ENCODE measurements around the gene SIPA1L3. TPM values are rescaled to one million over a fixed set of nuclear protein-coding genes. Genes with fewer than 3 reads are reported as not detected.

Gene SIPA1L3
- total RNA-seq, 2 experiments from 2014 or later: 15.5 to 17.7 TPM

DNA sequence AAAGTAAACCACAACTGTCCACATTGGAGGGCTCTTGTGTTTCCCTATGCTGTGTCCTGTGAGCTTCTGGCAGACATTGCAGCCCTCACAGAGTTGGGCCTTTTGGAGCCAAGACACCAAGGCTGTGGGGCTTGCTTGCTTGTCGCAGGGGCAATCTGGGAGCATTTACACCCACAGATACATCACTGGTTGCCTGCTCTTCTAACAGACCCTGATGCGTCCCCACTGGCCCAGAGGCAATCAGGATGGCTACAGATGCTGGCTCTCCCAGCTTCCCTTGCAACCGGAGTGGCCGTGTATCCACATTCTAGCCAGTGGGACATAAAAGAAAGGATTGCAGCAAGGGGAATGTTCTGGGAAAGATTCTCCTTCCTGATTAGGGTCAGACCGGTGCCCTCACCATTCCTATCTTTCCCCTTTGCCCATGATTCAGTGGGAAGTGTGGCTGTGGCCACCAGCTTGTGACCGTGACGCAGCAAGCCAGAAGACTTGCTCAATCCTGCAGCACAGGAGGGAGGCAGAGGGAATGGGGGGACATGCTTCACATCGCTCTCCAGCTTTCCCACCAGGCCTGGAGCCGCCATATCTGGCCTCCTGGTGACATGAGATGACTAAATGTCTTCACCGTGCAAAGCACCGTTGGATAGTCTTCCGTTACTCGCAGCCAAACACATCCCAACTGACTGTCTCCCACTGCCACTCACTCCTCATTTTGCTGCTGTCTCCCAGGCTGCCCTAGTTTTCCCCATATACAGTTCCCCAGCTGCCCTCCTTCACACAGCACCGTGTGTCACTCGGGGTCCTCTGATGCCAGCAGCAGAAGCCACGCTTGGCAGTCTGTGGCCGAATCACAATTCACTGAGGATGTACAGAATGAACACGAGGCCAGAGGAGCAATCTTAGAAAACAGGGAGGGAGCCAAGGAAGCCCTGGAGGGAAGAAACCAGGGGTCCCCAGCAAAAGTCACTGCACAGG lies 166.1 kb downstream of the SIPA1L3 start:
- ATAC-seq (ENCODE audit: poor library complexity): no peak
- no peak overlapping the region for H3K27ac Mint-ChIP-seq
- intact Hi-C loops (cut with DNase I, micrococcal nuclease): no loop called here
- H3K36me3 ChIP-seq (ENCODE audit: insufficient read depth, low read length): peaks cover 7% of the 10 kb centered on the region
- TF ChIP-seq, protein P1, sequence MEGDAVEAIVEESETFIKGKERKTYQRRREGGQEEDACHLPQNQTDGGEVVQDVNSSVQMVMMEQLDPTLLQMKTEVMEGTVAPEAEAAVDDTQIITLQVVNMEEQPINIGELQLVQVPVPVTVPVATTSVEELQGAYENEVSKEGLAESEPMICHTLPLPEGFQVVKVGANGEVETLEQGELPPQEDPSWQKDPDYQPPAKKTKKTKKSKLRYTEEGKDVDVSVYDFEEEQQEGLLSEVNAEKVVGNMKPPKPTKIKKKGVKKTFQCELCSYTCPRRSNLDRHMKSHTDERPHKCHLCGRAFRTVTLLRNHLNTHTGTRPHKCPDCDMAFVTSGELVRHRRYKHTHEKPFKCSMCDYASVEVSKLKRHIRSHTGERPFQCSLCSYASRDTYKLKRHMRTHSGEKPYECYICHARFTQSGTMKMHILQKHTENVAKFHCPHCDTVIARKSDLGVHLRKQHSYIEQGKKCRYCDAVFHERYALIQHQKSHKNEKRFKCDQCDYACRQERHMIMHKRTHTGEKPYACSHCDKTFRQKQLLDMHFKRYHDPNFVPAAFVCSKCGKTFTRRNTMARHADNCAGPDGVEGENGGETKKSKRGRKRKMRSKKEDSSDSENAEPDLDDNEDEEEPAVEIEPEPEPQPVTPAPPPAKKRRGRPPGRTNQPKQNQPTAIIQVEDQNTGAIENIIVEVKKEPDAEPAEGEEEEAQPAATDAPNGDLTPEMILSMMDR (IDR thresholded peaks at IDR 0.05): no peak
- H3K27ac ChIP-seq (ENCODE audit: low read depth in 1 of 2, low read length in 2 of 2): no peak overlapping the region
- ChIA-PET POLR2A (no interaction called here), CTCF (no interaction called here)
- no peak overlapping the region for H3K4me3 ChIP-seq (ENCODE audit: low read length)
- H3K4me3 Mint-ChIP-seq: no peak overlapping the region
- no peaks in the 10 kb centered on the region for H3K27me3 ChIP-seq (ENCODE audit: control insufficient read depth in 1 of 2, insufficient read depth in 2 of 2, low read length in 2 of 2)
- no peaks in the 10 kb centered on the region for H3K27me3 Mint-ChIP-seq
- no peak for DNase-seq
- no peaks in the 10 kb centered on the region for H3K9me3 Mint-ChIP-seq
- peaks cover 17% of the 10 kb centered on the region for H3K36me3 Mint-ChIP-seq (ENCODE audit: low read depth)
- H3K4me1 Mint-ChIP-seq (ENCODE audit: low read depth): no peaks in the 10 kb centered on the region
- no peaks in the 10 kb centered on the region for H3K4me1 ChIP-seq (ENCODE audit: insufficient read depth, low read length)
- H3K9me3 ChIP-seq (ENCODE audit: control insufficient read depth in 1 of 2, insufficient read depth in 1 of 2, low read length in 2 of 2): peaks cover 0 to 7% of the 10 kb centered on the region in 2 experiments

- CTCF ChIA-PET: no interaction called here
- Histone ChIP-seq H3K27ac (ENCODE audit: low read depth in 1 of 2, low read length in 2 of 2) (no peak overlapping the region), H3K36me3 (ENCODE audit: insufficient read depth, low read length) (peaks cover 7% of the 10 kb centered on the region), H3K9me3 (ENCODE audit: control insufficient read depth in 1 of 2, insufficient read depth in 1 of 2, low read length in 2 of 2) (peaks cover 0 to 7% of the 10 kb centered on the region in 2 experiments), H3K27me3 (ENCODE audit: control insufficient read depth in 1 of 2, insufficient read depth in 2 of 2, low read length in 2 of 2) (no peaks in the 10 kb centered on the region), H3K4me3 (ENCODE audit: low read length) (no peak overlapping the region), H3K4me1 (ENCODE audit: insufficient read depth, low read length) (no peaks in the 10 kb centered on the region)
- DNase-seq (no peak), ATAC-seq (ENCODE audit: poor library complexity) (no peak)
- no peak overlapping the region for H3K27ac Mint-ChIP-seq
- POLR2A ChIA-PET: no interaction called here
- no peaks in the 10 kb centered on the region for H3K9me3 Mint-ChIP-seq
- TF ChIP-seq, protein P1 (IDR thresholded peaks at IDR 0.05): no peak
- no peaks in the 10 kb centered on the region for H3K4me1 Mint-ChIP-seq (ENCODE audit: low read depth)
- H3K4me3 Mint-ChIP-seq: no peak overlapping the region
- intact Hi-C loops (cut with DNase I, micrococcal nuclease): no loop called here
- peaks cover 24% of the 10 kb centered on the region for H3K36me3 Mint-ChIP-seq (ENCODE audit: low read depth)
- H3K27me3 Mint-ChIP-seq: no peaks in the 10 kb centered on the region
Observed at GRCh38 chr19:38073841-38074685, 167.1 kb downstream of the SIPA1L3 start.

DNA sequence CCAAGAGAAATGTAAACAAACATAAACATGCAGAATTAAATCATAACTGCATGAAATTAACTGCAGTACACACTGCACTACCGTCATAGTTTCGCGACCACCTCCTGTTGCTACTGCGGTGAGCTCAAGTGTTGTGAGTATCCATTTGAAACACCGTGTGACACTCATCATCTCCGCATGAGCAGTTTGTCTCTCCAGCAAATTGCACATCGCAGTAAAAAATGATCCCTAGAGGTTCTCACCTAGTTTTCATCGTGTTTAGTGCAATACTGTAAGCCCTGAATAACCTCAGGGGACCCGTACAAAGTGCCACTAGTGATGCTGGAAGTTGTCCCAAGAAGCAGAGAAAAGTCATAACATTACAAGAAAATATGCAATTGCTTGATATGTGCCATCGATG lies 169.3 kb downstream of the SIPA1L3 start:
- H3K9me3 Mint-ChIP-seq: no peaks in the 10 kb centered on the region
- H3K27ac Mint-ChIP-seq: no peak overlapping the region
- TF ChIP-seq, protein P1 (IDR thresholded peaks at IDR 0.05): no peak
- H3K4me3 Mint-ChIP-seq: no peak overlapping the region
- H3K4me3 ChIP-seq (ENCODE audit: low read length): no peak overlapping the region
- intact Hi-C loops (cut with DNase I, micrococcal nuclease): no loop called here
- DNase-seq: no peak
- no peaks in the 10 kb centered on the region for H3K4me1 ChIP-seq (ENCODE audit: insufficient read depth, low read length)
- CTCF ChIA-PET: no interaction called here
- peaks cover 9% of the 10 kb centered on the region for H3K36me3 ChIP-seq (ENCODE audit: insufficient read depth, low read length)
- H3K9me3 ChIP-seq (ENCODE audit: control insufficient read depth in 1 of 2, insufficient read depth in 1 of 2, low read length in 2 of 2): peaks cover 0 to 7% of the 10 kb centered on the region in 2 experiments
- H3K27me3 Mint-ChIP-seq: no peaks in the 10 kb centered on the region
- H3K27ac ChIP-seq (ENCODE audit: low read depth in 1 of 2, low read length in 2 of 2): no peak overlapping the region
- peaks cover 24% of the 10 kb centered on the region for H3K36me3 Mint-ChIP-seq (ENCODE audit: low read depth)
- POLR2A ChIA-PET: no interaction called here
- H3K4me1 Mint-ChIP-seq (ENCODE audit: low read depth): no peaks in the 10 kb centered on the region
- no peaks in the 10 kb centered on the region for H3K27me3 ChIP-seq (ENCODE audit: control insufficient read depth in 1 of 2, insufficient read depth in 2 of 2, low read length in 2 of 2)
- ATAC-seq (ENCODE audit: poor library complexity): no peak
